GM12874 (cell line): ENCODE measurements around the gene CCL13.
A peak's percentile ranks its signal among the peaks of the same experiment; 100 is the strongest.

Experiments used
- CTCF ChIP-seq: IDR thresholded peaks from 2 replicates; pipeline ENCODE4 v1.5.1; 2011; ENCODE audit warnings: low read depth, mild to moderate bottlenecking, control low read depth, low read length, moderate library complexity; ENCODE audit not compliant: insufficient read depth

Gene CCL13

GRCh38 chr17:34356194-34356593 lies at the start of gene CCL13:
CCL13 (plus strand) TSS chr17:34356480; CDS start chr17:34356527, 47 bp downstream.
- TF ChIP-seq CTCF = no peak

GRCh38 chr17:34307110-34307509 lies 49.2 kb upstream of the CCL13 start:
- TF ChIP-seq CTCF = no peak

GRCh38 chr17:34308371-34308770 lies 47.9 kb upstream of the CCL13 start:
- no peak for TF ChIP-seq CTCF

- no peak for TF ChIP-seq CTCF
Measured at GRCh38 chr17:34311291-34311690, 45.0 kb upstream of the CCL13 start.

- TF ChIP-seq CTCF = no peak
Measured at GRCh38 chr17:34312080-34312479, 44.2 kb upstream of the CCL13 start.

GRCh38 chr17:34313164-34313563 lies 43.1 kb upstream of the CCL13 start:
- TF ChIP-seq CTCF = no peak

GRCh38 chr17:34314279-34314678 lies 42.0 kb upstream of the CCL13 start:
- TF ChIP-seq CTCF = no peak

- TF ChIP-seq CTCF = 0 out of 2 replicates have a peak, but pooled peaks have one; percentile 30
Measured at GRCh38 chr17:34318474-34318873, 37.8 kb upstream of the CCL13 start.
